ENCODE measurements around the gene BIRC7.

Gene BIRC7

DNA sequence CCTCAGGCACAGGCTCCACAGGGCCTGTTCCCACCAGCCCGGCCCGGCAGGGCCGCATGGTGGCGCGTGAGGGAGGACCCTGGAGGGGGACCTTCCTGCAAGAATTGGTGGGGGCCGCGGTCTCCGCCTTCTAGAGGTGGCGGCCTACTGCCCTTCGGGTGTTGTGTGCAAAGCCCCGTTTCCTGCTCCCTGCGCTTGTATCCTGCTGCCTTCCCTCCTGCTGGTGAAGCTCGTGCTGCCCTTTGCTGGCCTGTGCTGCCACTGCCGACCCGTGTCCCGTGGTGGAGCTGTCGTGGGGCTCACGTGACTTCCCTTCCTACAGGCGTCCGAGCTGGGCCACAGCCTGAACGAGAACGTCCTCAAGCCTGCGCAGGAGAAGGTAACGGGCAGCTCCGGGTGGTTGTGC lies 48.8 kb downstream of the BIRC7 start:
- DNase-seq = no peak

- DNase-seq = no peak
These were observed 49.3 kb downstream of the BIRC7 start for GRCh38 chr20:63284981-63285524.

- DNase-seq = no peak
These were observed 50.2 kb downstream of the BIRC7 start for GRCh38 chr20:63285636-63286615.

DNA sequence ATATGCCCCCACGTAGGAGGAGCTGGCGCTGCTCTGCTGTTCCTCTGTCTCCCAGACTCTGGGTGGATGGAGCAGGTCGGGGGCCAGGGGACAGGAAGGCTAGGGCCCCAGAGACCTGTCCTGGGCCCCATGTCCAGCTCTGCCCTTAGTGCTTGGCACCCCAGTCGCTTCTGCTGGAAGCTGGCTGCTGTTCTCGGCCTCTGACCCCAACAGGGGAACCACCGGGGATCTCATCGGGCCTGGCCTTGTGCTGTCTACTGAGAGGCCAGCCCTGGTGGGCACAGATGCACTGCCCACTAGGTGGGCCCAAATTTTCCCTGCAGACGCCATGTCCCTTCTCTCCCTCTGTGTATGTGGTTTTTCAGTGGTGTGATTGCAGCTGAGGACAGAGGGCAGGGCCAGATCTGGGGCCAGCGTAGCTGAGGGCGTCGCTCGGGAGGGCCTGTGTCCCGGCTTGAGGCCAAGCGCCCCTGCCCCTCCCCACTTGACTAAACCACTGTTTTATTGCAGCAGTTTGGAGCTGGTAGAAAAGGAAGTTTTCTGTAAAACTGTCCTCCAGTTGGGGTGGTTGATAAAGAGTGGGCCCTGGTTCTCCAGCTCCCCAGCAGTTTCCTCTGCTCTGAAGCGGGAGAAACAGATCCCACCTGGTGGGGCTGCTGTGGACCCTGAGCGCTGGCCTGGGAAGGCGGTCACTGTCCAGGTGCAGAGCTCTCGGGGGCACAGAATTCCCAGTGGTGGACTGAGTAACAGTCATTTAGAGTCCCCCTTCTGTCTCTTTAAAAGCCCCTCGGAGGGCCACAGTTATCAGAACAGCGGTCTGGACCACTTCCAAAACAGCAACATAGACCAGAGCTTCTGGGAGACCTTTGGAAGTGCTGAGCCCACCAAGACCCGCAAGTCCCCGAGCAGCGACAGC lies 51.3 kb downstream of the BIRC7 start:
- DNase-seq = no peak

- DNase-seq = no peak
These were observed 52.2 kb downstream of the BIRC7 start for GRCh38 chr20:63287697-63288580.

GRCh38 chr20:63288581-63289251 lies 53.0 kb downstream of the BIRC7 start:
- DNase-seq = no peak

- no peak for DNase-seq
These were observed 53.8 kb downstream of the BIRC7 start for GRCh38 chr20:63289311-63290135.
